G401.6 (cell line): ENCODE measurements around the gene PPP2R1B.

ENCODE experiments used
- FAIRE-seq: peaks from 2 replicates; lab custom pipeline; 2012; peaks lifted over from hg19 to GRCh38; lab: Jason Lieb, UNC

PPP2R1B gene

GRCh38 chr11:111693224-111693937, 72.8 kb downstream of the PPP2R1B start:
- FAIRE-seq, result no peak

- FAIRE-seq, result no peak
Observed at GRCh38 chr11:111691741-111692140, 74.4 kb downstream of the PPP2R1B start.

- no peak for FAIRE-seq
Observed at GRCh38 chr11:111691176-111691575, 75.0 kb downstream of the PPP2R1B start.

- FAIRE-seq, result no peak
Observed at GRCh38 chr11:111688013-111688412, 78.2 kb downstream of the PPP2R1B start.

GRCh38 chr11:111684251-111684650, 81.9 kb downstream of the PPP2R1B start:
- FAIRE-seq, result no peak

- FAIRE-seq, result no peak
Observed at GRCh38 chr11:111683806-111684205, 82.4 kb downstream of the PPP2R1B start.

- peak; percentile 40 for FAIRE-seq
Observed at GRCh38 chr11:111680486-111681175, 85.6 kb downstream of the PPP2R1B start.
